Testis (tissue), 2 donors: ENCODE data around the gene EZR.

ENCODE experiments used
- POLR2A ChIP-seq: fragments of 450-650 bp; IDR thresholded peaks from one replicate; pipeline ENCODE4 v1.6.1; 2017; ENCODE audit warnings: antibody characterized with exemption, mild to moderate bottlenecking, moderate library complexity
- TF ChIP-seq, protein P1 (sequence below), 3 experiments: fragments of 450-650 bp in 2 of 3; fragments of 200-600 bp in 1 of 3; sonication (generic) in 1 of 3; IDR thresholded peaks; one replicate each; pipeline ENCODE4 v1.5.1; 2016 to 2019; ENCODE audit warnings: antibody characterized with exemption in 3 of 3, mild to moderate bottlenecking in 2 of 3, moderate library complexity in 1 of 3

DNA sequence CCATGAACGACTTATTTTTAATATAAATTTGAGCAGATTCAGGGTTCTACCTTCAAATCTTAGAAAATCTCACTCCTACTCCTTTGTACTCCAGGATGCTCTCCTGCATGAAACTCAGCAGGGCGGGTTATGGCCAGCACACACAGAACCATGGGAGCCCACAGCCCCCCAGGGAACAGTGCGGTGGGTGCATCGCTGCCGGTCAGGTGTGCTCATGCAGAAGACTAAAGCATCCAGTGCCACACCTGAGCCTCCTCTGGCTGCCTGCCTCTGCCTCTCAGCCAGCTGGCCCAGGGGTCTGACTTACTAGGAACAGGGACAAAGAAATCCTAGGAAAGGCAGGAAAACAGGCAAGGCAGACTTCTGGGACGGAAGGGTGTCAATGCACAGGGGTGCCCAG is 31.8 kb downstream of the EZR start:
- TF ChIP-seq POLR2A, result no peak
- TF ChIP-seq, protein P1, sequence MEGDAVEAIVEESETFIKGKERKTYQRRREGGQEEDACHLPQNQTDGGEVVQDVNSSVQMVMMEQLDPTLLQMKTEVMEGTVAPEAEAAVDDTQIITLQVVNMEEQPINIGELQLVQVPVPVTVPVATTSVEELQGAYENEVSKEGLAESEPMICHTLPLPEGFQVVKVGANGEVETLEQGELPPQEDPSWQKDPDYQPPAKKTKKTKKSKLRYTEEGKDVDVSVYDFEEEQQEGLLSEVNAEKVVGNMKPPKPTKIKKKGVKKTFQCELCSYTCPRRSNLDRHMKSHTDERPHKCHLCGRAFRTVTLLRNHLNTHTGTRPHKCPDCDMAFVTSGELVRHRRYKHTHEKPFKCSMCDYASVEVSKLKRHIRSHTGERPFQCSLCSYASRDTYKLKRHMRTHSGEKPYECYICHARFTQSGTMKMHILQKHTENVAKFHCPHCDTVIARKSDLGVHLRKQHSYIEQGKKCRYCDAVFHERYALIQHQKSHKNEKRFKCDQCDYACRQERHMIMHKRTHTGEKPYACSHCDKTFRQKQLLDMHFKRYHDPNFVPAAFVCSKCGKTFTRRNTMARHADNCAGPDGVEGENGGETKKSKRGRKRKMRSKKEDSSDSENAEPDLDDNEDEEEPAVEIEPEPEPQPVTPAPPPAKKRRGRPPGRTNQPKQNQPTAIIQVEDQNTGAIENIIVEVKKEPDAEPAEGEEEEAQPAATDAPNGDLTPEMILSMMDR (IDR thresholded peaks at IDR 0.05), result no peak
